Renal cortical epithelial cell (primary cell): ENCODE measurements around the gene SUCLG2. TPM values are rescaled to one million over a fixed set of nuclear protein-coding genes. Genes with fewer than 3 reads are reported as not detected.

Experiments used
- DNase-seq: peaks from one replicate; pipeline ENCODE4 v3.0.0-alpha.2; 2011; ENCODE audit warnings: low read depth
- total RNA-seq: library from RNA; depleted of rRNA; stranded (reverse); fragments of >200 nt; gene quantifications from 2 replicates; pipeline ENCODE4 v1.2.3, GENCODE V29; 2014

The SUCLG2 gene
- total RNA-seq, 1 donor from 2014 or later, result 111 TPM

GRCh38 chr3:67384760-67385397, 269.5 kb downstream of the SUCLG2 start:
- peak; percentile 39 for DNase-seq

DNA sequence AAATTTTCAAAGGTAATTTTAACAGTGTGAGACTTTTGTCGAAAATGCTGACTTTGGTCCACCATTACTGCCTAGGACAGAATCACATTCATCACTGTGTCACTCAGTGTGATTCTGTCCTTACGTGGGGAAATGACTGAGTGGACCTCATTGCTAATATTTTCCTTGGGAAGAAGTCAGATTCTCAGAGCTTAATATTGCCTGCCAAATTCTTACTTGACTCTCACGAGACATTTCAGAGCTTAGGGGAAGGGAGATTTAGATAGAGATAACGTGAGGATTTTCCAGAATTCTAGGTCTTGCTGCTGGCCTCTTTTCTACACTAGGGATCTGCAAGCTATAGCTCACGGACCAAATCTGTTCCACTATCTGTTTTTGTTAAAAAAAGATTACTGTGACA, 270.4 kb downstream of the SUCLG2 start:
- no peak for DNase-seq

GRCh38 chr3:67383379-67383778, 271.0 kb downstream of the SUCLG2 start:
- no peak for DNase-seq

GRCh38 chr3:67382536-67382935, 271.9 kb downstream of the SUCLG2 start:
- no peak for DNase-seq

DNA sequence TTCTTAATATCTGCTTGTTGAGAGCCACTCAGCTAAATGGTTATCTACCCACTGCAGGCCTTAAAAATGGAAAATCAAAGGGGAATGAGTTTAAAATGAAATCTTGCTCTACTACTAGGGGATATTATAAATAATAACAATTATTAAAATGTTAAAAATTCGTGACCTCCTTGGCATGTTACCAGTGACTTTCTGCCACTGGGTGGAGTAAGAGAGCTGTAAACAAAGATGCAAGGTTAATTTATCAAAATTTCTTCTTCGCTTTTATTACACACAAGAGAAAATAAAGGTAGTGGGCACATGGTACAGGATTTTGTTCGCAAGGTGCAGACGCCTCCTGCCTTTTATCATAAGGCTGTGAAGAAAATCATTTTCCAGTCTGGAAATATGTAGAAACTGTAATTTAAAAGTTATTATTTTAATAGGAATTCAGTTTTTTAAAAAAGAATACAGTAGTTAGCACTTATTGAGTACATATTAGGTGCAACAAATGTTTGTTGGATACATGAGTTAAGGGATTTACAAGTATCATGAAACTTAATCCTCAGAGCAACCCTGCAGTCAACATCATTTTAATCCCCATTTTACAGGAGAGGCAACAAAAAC, 272.6 kb downstream of the SUCLG2 start:
- peak; percentile 11 for DNase-seq

- no peak for DNase-seq
Measured at GRCh38 chr3:67380118-67380517, 274.3 kb downstream of the SUCLG2 start.

DNA sequence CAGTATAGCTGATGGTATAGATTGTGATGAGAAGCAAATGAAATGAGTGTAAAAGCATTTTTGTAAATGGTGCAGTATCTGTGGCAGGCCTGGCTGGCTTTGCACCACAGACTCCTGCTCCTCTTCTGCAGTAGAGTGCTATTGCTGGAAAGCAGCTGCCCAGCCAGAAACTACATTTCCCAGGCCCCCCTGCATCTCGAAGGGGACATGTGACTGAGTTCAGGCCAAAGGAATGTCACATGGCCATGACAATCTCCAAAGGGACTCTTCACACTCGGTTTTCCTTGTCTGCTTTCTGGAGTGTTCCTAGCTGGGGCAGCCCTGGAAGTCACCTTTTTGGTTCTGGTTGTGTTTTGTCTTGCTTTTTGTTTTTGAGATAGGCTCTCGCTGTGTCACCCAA, 277.1 kb downstream of the SUCLG2 start:
- DNase-seq, result no peak

DNA sequence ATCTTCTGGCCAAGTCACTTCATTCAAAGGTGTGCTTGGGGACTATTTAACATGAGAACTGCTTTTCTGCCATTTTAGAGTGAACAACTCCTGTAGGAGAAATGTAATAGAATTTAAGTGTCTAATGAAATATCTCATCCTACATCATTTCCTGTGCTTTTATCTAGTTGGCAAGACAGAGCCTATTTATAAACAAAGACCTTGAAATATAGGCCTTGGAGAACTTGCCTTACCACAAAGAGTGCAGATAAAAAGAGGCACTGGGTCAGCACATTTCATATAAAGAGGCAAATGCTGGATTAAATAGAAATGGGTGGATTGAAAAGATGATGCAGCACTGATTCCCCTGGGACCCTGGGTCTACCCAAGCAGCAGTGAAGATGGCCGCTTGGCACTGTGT, 278.0 kb downstream of the SUCLG2 start:
- DNase-seq, result no peak

GRCh38 chr3:67375976-67376375, 278.4 kb downstream of the SUCLG2 start:
- DNase-seq, result no peak

GRCh38 chr3:67362686-67363085, 291.7 kb downstream of the SUCLG2 start:
- peak; percentile 27 for DNase-seq

DNA sequence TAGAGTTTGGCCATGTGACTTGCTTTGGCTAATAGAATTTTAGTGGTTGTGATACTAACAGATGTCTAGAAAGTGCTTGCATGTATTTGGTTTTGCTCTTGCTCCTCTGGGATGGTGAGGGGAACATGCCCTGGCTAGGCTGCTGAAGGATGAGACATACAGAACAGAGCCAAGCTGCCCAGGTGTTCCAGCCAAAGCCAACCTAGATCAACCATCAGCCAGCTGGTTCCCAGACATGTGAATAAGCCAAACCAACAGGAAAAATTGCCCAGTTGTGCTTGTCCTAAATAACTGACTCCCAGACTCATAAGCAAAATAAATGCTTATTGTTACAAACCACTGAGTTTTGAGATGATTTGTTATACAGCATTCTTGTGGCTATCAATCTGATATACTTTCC, 292.6 kb downstream of the SUCLG2 start:
- no peak for DNase-seq

GRCh38 chr3:67361323-67361722, 293.1 kb downstream of the SUCLG2 start:
- no peak for DNase-seq

DNA sequence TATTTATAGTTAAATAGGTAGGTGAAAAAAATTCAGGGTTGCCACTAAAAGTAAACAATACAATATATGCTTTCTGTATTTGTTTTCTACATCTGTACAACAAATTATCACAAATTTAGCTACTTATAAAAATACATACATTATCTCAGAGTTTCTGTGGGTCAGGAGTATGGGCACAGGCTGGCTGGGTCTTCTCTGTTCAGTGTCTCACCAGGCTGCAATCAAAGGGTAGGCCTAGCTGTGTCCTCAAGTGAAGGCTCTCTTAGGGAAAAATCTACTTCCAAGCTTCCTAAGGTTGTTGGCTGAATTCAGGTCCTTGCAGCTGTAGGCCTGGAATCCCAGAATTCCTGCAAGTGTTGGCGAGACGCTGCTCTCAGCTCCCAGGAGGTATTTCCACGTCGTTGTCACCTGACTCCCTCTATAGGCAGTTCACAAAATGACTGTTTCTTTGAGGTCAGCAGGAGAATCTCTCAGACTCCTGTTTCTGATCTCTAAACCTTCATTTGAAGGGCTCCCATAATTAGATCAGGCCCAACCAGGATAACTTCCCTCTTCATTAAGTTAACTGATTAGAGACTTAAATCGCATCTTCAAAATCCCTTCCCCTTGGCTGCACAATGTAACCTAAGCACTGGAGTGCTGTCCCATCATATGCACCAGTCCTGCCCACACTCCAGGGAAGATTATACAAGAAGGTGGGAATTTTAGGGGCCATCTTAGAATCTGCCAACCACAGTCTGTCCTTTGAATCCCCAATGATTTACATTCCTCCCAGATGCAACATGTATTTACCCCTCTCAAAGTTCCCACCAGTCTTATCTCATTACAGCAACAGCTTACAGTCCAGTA, 296.6 kb downstream of the SUCLG2 start:
- DNase-seq, result peak; percentile 54

GRCh38 chr3:67349551-67350174, 304.7 kb downstream of the SUCLG2 start:
- peak; percentile 88 for DNase-seq

GRCh38 chr3:67346081-67346480, 308.3 kb downstream of the SUCLG2 start:
- no peak for DNase-seq

- DNase-seq, result peak; percentile 80
Measured at GRCh38 chr3:67335813-67336212, 318.6 kb downstream of the SUCLG2 start.

GRCh38 chr3:67334588-67334987, 319.8 kb downstream of the SUCLG2 start:
- DNase-seq, result no peak

DNA sequence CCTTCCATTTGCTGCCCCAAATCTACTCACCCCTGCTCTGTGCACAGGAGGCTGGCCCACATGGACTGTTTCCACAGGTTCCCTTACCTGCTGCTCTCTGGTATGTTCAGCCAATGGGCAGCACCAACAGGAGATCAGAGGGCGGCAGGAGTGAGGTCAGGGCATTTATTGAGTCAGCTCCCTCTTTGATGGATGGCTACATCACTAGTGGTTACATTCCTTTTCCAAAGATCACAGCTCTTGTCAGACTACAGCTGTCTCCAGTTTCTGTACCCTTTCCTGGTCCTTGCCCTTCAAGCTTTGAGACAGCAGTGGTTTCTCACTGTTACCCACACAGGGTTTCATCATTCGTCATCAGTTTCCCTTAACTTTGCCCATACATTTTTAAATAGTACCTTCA, 325.1 kb downstream of the SUCLG2 start:
- peak; percentile 48 for DNase-seq

GRCh38 chr3:67327582-67327981, 326.8 kb downstream of the SUCLG2 start:
- no peak for DNase-seq

DNA sequence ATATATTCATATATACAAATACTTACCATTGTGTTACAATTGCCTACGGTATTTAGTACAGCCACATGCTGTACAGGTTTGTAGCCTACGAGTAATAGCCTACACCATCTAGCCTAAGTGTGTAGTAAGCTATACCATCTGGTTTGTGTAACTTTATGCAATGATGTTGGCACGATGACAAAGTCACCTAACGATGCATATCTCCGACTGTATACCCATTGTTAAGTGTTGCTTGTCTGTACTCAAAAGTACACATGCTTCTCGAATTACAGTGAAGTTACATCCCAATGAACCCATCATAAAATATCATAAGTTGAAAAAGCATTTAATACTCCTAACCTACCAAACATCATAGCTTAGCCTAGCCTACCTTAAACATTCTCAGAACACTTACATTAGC, 329.2 kb downstream of the SUCLG2 start:
- DNase-seq, result no peak
